ENCODE measurements around the gene JPT2. TPM values are rescaled to one million over a fixed set of nuclear protein-coding genes. Genes with fewer than 3 reads are reported as not detected.

Gene JPT2
- total RNA-seq, 4 donors from 2014 or later = 22.6 to 59.2 (median 35.0) TPM

GRCh38 chr16:1643521-1643920 is 34.6 kb upstream of the JPT2 start:
- TF ChIP-seq POLR2A (IDR thresholded peaks at IDR 0.05) (no peak), POLR2AphosphoS5 (IDR thresholded peaks at IDR 0.05) (no peak), EP300 (IDR thresholded peaks at IDR 0.05) (no peak)
- no peaks in the 10 kb centered on the region for H3K27me3 ChIP-seq
- no peaks in the 10 kb centered on the region for H3K9me3 ChIP-seq
- WGBS = 92% methylated on average over 12 of the region's 12 CpGs
- H3K36me3 ChIP-seq = peaks cover 65% of the 10 kb centered on the region
- H3K4me1 ChIP-seq = peaks cover 7% of the 10 kb centered on the region
- no peak overlapping the region for H3K4me3 ChIP-seq
- no peak for DNase-seq (ENCODE audit: low spot score in 2 of 2)
- no peak overlapping the region for H3K27ac ChIP-seq

- Histone ChIP-seq H3K27me3 (no peaks in the 10 kb centered on the region), H3K4me3 (no peak overlapping the region), H3K4me1 (peaks cover 7% of the 10 kb centered on the region), H3K27ac (peak overlapping the region; percentile 1), H3K36me3 (peaks cover 40% of the 10 kb centered on the region), H3K9me3 (no peaks in the 10 kb centered on the region)
- no peak for DNase-seq (ENCODE audit: low spot score in 2 of 2)
- 49% methylated on average over 13 of the region's 13 CpGs for WGBS
- TF ChIP-seq POLR2AphosphoS5 (IDR thresholded peaks at IDR 0.05) (no peak), CTCF (IDR thresholded peaks at IDR 0.05) (no peak), EP300 (IDR thresholded peaks at IDR 0.05) (no peak), POLR2A (IDR thresholded peaks at IDR 0.05) (no peak)
These were observed 32.1 kb upstream of the JPT2 start for GRCh38 chr16:1645914-1646525.

- no peaks in the 10 kb centered on the region for H3K27me3 ChIP-seq
- TF ChIP-seq POLR2A (IDR thresholded peaks at IDR 0.05) = no peak
- TF ChIP-seq CTCF (IDR thresholded peaks at IDR 0.05) = no peak
- no peak for TF ChIP-seq POLR2AphosphoS5 (IDR thresholded peaks at IDR 0.05)
- no peak for TF ChIP-seq EP300 (IDR thresholded peaks at IDR 0.05)
- peaks cover 7% of the 10 kb centered on the region for H3K4me1 ChIP-seq
- peaks cover 33% of the 10 kb centered on the region for H3K36me3 ChIP-seq
- no peak overlapping the region for H3K4me3 ChIP-seq
- WGBS = 93% methylated on average over 13 of the region's 13 CpGs
- no peak overlapping the region for H3K27ac ChIP-seq
- no peak for DNase-seq (ENCODE audit: low spot score in 2 of 2)
- no peaks in the 10 kb centered on the region for H3K9me3 ChIP-seq
These were observed 30.2 kb upstream of the JPT2 start for GRCh38 chr16:1647856-1648255.

- Histone ChIP-seq H3K27ac (no peak overlapping the region), H3K27me3 (no peaks in the 10 kb centered on the region), H3K4me3 (no peak overlapping the region), H3K9me3 (no peaks in the 10 kb centered on the region), H3K4me1 (peaks cover 18% of the 10 kb centered on the region), H3K36me3 (peaks cover 32% of the 10 kb centered on the region)
- no peak for TF ChIP-seq POLR2AphosphoS5 (IDR thresholded peaks at IDR 0.05)
- no peak for TF ChIP-seq POLR2A (IDR thresholded peaks at IDR 0.05)
- TF ChIP-seq EP300 (IDR thresholded peaks at IDR 0.05) = no peak
- no peak for TF ChIP-seq CTCF (IDR thresholded peaks at IDR 0.05)
- 78% methylated on average over 4 of the region's 4 CpGs for WGBS
- DNase-seq (ENCODE audit: low spot score in 2 of 2) = no peak
These were observed 27.9 kb upstream of the JPT2 start for GRCh38 chr16:1650131-1650530.

GRCh38 chr16:1651094-1651973 is 26.7 kb upstream of the JPT2 start:
- DNase-seq (ENCODE audit: low spot score in 2 of 2) = no peak
- Histone ChIP-seq H3K9me3 (no peaks in the 10 kb centered on the region), H3K27ac (no peak overlapping the region), H3K4me1 (peaks cover 14% of the 10 kb centered on the region), H3K36me3 (peaks cover 43% of the 10 kb centered on the region), H3K27me3 (no peaks in the 10 kb centered on the region), H3K4me3 (no peak overlapping the region)
- 90% methylated on average over 12 of the region's 12 CpGs for WGBS
- TF ChIP-seq EP300 (IDR thresholded peaks at IDR 0.05) (no peak), POLR2AphosphoS5 (IDR thresholded peaks at IDR 0.05) (no peak), POLR2A (IDR thresholded peaks at IDR 0.05) (no peak), CTCF (IDR thresholded peaks at IDR 0.05) (no peak)

Data from suprapubic skin (tissue), 4 donors.